SK-N-SH (cell line): ENCODE measurements around the gene HYAL1. TPM values are rescaled to one million over a fixed set of nuclear protein-coding genes. Genes with fewer than 3 reads are reported as not detected.

Source experiments
- CTCF ChIA-PET: fragments of 300-600, 350-600 bp; formaldehyde crosslinking; extraction: SDS; loops from one replicate; lab custom pipeline; 2021; lab: Yijun Ruan, JAX
- POLR2A ChIA-PET: fragments of 350-600 bp; sonication (Branson Sonifier 250); formaldehyde crosslinking; extraction: SDS; loops from one replicate; lab custom pipeline; 2020; ENCODE audit warnings: antibody characterized with exemption, inconsistent platforms; lab: Yijun Ruan, JAX
- DNase-seq: peaks from one replicate; pipeline ENCODE4 v3.0.0; 2012
- H2AFZ ChIP-seq: fragments of 200-600 bp; sonication (generic); 2 replicates; pipeline ENCODE4 v1.8.1; 2016; ENCODE audit warnings: antibody characterized with exemption, mild to moderate bottlenecking, low read depth
- H3F3A ChIP-seq: fragments of 200-600 bp; sonication (generic); replicated peaks from 2 replicates; pipeline ENCODE3; 2016; ENCODE audit warnings: antibody characterized with exemption, mild to moderate bottlenecking; ENCODE audit not compliant: insufficient read depth
- H3K27ac ChIP-seq, 2 experiments: fragments of 200-500 bp in 1 of 2; fragments of 200-600 bp in 1 of 2; sonication (Bioruptor generic) in 1 of 2; sonication (generic), shearing (Covaris generic) in 1 of 2; 2 replicates each; pipeline versions ENCODE4 v1.5.1 to v1.6.1; 2014 to 2016; ENCODE audit warnings: low read depth in 2 of 2, inconsistent platforms in 1 of 2, low read length in 1 of 2, mild to moderate bottlenecking in 1 of 2, mixed read lengths in 1 of 2
- H3K27me3 ChIP-seq: fragments of 200-600 bp; sonication (generic), shearing (Covaris generic); 2 replicates; pipeline ENCODE4 v1.6.1; 2016; ENCODE audit warnings: mixed run types; ENCODE audit not compliant: insufficient read depth
- H3K36me3 ChIP-seq, 2 experiments: fragments of 200-500 bp in 1 of 2; fragments of 200-600 bp in 1 of 2; sonication (Bioruptor generic) in 1 of 2; sonication (generic) in 1 of 2; replicated peaks in 1 of 2; 2 replicates each; pipeline versions ENCODE3 to v1.5.1; 2014 to 2016; ENCODE audit warnings: low read length in 1 of 2, mild to moderate bottlenecking in 1 of 2; ENCODE audit not compliant: insufficient read depth in 2 of 2, control insufficient read depth in 1 of 2
- H3K4me1 ChIP-seq, 2 experiments: fragments of 200-500 bp in 1 of 2; fragments of 200-600 bp in 1 of 2; sonication (Bioruptor generic) in 1 of 2; sonication (generic), shearing (Covaris generic) in 1 of 2; 2 replicates each; pipeline versions ENCODE4 v1.5.1 to v1.6.1; 2014 to 2016; ENCODE audit warnings: low read depth in 1 of 2, low read length in 1 of 2, mixed run types in 1 of 2; ENCODE audit not compliant: insufficient read depth in 2 of 2, control insufficient read depth in 1 of 2
- H3K4me2 ChIP-seq: fragments of 200-600 bp; sonication (generic), shearing (Covaris generic); 2 replicates; pipeline ENCODE4 v1.6.1; 2017; ENCODE audit warnings: mixed run types
- H3K4me3 ChIP-seq, 2 experiments: fragments of 200-500 bp in 1 of 2; fragments of 200-600 bp in 1 of 2; sonication (Bioruptor generic) in 1 of 2; sonication (generic), shearing (Covaris generic) in 1 of 2; 2 replicates each; pipeline versions ENCODE4 v1.5.1 to v1.8.1; 2014 to 2016; ENCODE audit warnings: low read depth in 2 of 2, inconsistent platforms in 1 of 2, low read length in 1 of 2, mild to moderate bottlenecking in 1 of 2, mixed read lengths in 1 of 2, moderate library complexity in 1 of 2
- H3K79me2 ChIP-seq: fragments of 200-600 bp; sonication (generic); 2 replicates; pipeline ENCODE4 v1.8.1; 2017; ENCODE audit warnings: mild to moderate bottlenecking; ENCODE audit not compliant: insufficient read depth
- H3K9ac ChIP-seq: fragments of 200-600 bp; sonication (generic); 2 replicates; pipeline ENCODE4 v1.6.1; 2017; ENCODE audit warnings: mixed run types
- H3K9me2 ChIP-seq: fragments of 200-600 bp; sonication (generic); 2 replicates; pipeline ENCODE4 v1.6.1; 2017; ENCODE audit warnings: mixed run types
- H3K9me3 ChIP-seq: fragments of 200-600 bp; sonication (generic); 2 replicates; pipeline ENCODE4 v1.6.1; 2017; ENCODE audit warnings: mixed run types, mild to moderate bottlenecking, moderate library complexity
- H4K20me1 ChIP-seq: fragments of 200-600 bp; sonication (generic); 2 replicates; pipeline ENCODE4 v1.6.1; 2017; ENCODE audit warnings: mild to moderate bottlenecking, mixed run types; ENCODE audit not compliant: insufficient read depth
- ELF1 ChIP-seq: IDR thresholded peaks from 2 replicates; pipeline ENCODE4 v1.4.0; 2012
- EZH2phosphoT487 ChIP-seq: fragments of 200-600 bp; sonication (generic); IDR thresholded peaks from 2 replicates; pipeline ENCODE4 v1.6.1; 2017; ENCODE audit warnings: low read depth, mixed run types, mild to moderate bottlenecking, antibody characterized with exemption, moderate library complexity, borderline replicate concordance
- FOSL2 ChIP-seq: IDR thresholded peaks from 2 replicates; pipeline ENCODE4 v1.4.0; 2012; ENCODE audit warnings: low read depth, mild to moderate bottlenecking, moderate library complexity, borderline replicate concordance
- FOXM1 ChIP-seq: IDR thresholded peaks from 2 replicates; pipeline ENCODE4 v1.4.0; 2012; ENCODE audit warnings: low read depth, mild to moderate bottlenecking
- GABPA ChIP-seq: IDR thresholded peaks from 2 replicates; pipeline ENCODE4 v1.4.0; 2012; ENCODE audit warnings: low read depth, mild to moderate bottlenecking
- MXI1 ChIP-seq: IDR thresholded peaks from 2 replicates; pipeline ENCODE4 v1.6.1; 2012; ENCODE audit warnings: mild to moderate bottlenecking, low read depth, low read length, improper control_type of control experiment
- NRF1 ChIP-seq: IDR thresholded peaks from 2 replicates; pipeline ENCODE4 v1.6.1; 2012; ENCODE audit warnings: low read depth, mild to moderate bottlenecking, low read length
- RAD21 ChIP-seq: IDR thresholded peaks from 2 replicates; pipeline ENCODE4 v1.6.1; 2012; ENCODE audit warnings: mild to moderate bottlenecking, low read length
- RCOR1 ChIP-seq: fragments of 150-350 bp; IDR thresholded peaks from 2 replicates; pipeline ENCODE4 v1.6.1; 2017; ENCODE audit warnings: antibody characterized with exemption, low read length
- RXRA ChIP-seq: IDR thresholded peaks from 2 replicates; pipeline ENCODE4 v1.4.0; 2012; ENCODE audit warnings: low read depth, mild to moderate bottlenecking, borderline replicate concordance
- SIN3A ChIP-seq: IDR thresholded peaks from 2 replicates; pipeline ENCODE4 v1.6.1; 2012; ENCODE audit warnings: low read depth, mild to moderate bottlenecking, low read length, moderate library complexity, borderline replicate concordance
- SMC3 ChIP-seq: IDR thresholded peaks from 2 replicates; pipeline ENCODE4 v1.6.1; 2012; ENCODE audit warnings: low read depth, low read length, improper control_type of control experiment
- TCF12 ChIP-seq: IDR thresholded peaks from 2 replicates; pipeline ENCODE4 v1.4.0; 2012
- TEAD4 ChIP-seq: IDR thresholded peaks from 2 replicates; pipeline ENCODE4 v1.4.0; 2012; ENCODE audit warnings: mild to moderate bottlenecking, borderline replicate concordance; ENCODE audit not compliant: insufficient read depth
- whole genome bisulfite sequencing: methylation state at CpG from one replicate; pipeline ENCODE4 v1.1.6; 2017; ENCODE audit warnings: low lambda C conversion rate; 5-methylcytosine and 5-hydroxymethylcytosine counted together
- polyA plus RNA-seq, 3 experiments: library from polyadenylated mRNA; depleted of rRNA; stranded (reverse); fragments of >200 nt; gene quantifications; 2 replicates each; pipeline ENCODE4 v1.2.3, GENCODE V29; 2012
- TF ChIP-seq, protein P1 (sequence below): fragments of 200-600 bp; sonication (generic); IDR thresholded peaks from 2 replicates; pipeline ENCODE4 v1.6.1; 2017; ENCODE audit warnings: antibody characterized with exemption, mild to moderate bottlenecking, moderate library complexity
- TF ChIP-seq, protein P2 (sequence below): IDR thresholded peaks from 2 replicates; pipeline ENCODE4 v1.4.0; 2012; ENCODE audit warnings: low read depth, borderline replicate concordance
- TF ChIP-seq, protein P3 (sequence below): fragments of 150-350 bp; IDR thresholded peaks from 2 replicates; pipeline ENCODE4 v1.6.1; 2016; ENCODE audit warnings: mild to moderate bottlenecking, low read depth, low read length

Gene HYAL1
- polyA plus RNA-seq, 1 of the 3 experiments (the other 2 are of a cell fraction), result 0.30 TPM

DNA sequence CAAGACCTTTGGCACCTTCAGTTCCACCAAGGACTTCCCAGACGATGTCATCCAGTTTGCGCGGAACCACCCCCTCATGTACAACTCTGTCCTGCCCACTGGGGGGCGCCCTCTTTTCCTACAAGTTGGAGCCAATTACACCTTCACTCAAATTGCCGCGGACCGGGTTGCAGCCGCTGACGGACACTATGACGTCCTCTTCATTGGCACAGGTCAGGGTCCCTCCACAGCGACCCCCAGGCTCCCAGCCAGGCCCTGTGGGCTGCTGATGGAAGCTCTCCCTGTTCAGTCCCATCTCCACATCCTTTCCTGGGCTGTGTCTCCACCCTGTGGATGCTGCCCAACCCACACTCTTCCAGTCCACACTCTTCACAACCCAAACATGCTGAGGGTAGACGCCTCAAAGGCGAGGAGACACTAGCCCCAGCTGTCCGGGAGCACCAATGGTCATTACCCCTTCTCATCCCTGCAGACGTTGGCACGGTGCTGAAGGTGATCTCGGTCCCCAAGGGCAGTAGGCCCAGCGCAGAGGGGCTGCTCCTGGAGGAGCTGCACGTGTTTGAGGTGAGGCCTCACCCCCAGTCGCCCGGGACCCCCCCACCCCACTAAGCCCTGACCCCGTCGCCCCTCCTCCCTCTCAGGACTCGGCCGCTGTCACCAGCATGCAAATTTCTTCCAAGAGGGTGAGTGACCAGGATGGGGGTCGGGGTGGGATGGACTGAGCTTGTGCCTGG is 28.8 kb downstream of the HYAL1 start:
- TF ChIP-seq MXI1, result no peak
- TF ChIP-seq EZH2phosphoT487, result no peak
- peak; percentile 32 for TF ChIP-seq RAD21
- peak; percentile 27 for TF ChIP-seq SMC3
- no peak for TF ChIP-seq TCF12
- TF ChIP-seq, protein P1, sequence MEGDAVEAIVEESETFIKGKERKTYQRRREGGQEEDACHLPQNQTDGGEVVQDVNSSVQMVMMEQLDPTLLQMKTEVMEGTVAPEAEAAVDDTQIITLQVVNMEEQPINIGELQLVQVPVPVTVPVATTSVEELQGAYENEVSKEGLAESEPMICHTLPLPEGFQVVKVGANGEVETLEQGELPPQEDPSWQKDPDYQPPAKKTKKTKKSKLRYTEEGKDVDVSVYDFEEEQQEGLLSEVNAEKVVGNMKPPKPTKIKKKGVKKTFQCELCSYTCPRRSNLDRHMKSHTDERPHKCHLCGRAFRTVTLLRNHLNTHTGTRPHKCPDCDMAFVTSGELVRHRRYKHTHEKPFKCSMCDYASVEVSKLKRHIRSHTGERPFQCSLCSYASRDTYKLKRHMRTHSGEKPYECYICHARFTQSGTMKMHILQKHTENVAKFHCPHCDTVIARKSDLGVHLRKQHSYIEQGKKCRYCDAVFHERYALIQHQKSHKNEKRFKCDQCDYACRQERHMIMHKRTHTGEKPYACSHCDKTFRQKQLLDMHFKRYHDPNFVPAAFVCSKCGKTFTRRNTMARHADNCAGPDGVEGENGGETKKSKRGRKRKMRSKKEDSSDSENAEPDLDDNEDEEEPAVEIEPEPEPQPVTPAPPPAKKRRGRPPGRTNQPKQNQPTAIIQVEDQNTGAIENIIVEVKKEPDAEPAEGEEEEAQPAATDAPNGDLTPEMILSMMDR, result peak; percentile 94
- Histone ChIP-seq H3K27me3 (0 out of 2 replicates have a peak, but pooled peaks cover 16% of the 10 kb centered on the region), H3K4me2 (no peak overlapping the region), H3K9me3 (no peaks in the 10 kb centered on the region), H2AFZ (no peak overlapping the region), H3K36me3 (no peaks in the 10 kb centered on the region), H3K27ac (no peak overlapping the region), H3F3A (peaks cover 14% of the 10 kb centered on the region), H3K4me1 (peaks cover 8 to 19% of the 10 kb centered on the region in 2 experiments; a peak in 2 of 4 replicates), H3K9me2 (no peaks in the 10 kb centered on the region), H4K20me1 (no peaks in the 10 kb centered on the region), H3K9ac (no peak overlapping the region), H3K4me3 (no peak overlapping the region; a peak in 1 of 4 replicates), H3K79me2 (no peaks in the 10 kb centered on the region)
- CTCF ChIA-PET, result interaction anchor here (0.6 to 12.2 kb wide), 36 partner anchors 10 to 276 kb away, joined by 3 to 206 read pairs (median 5); partner anchors contain the start of gene GNAT1
- POLR2A ChIA-PET, result no interaction called here
- 4% methylated on average over 16 of the region's 26 CpGs for WGBS
- DNase-seq, result peak; percentile 83

DNA sequence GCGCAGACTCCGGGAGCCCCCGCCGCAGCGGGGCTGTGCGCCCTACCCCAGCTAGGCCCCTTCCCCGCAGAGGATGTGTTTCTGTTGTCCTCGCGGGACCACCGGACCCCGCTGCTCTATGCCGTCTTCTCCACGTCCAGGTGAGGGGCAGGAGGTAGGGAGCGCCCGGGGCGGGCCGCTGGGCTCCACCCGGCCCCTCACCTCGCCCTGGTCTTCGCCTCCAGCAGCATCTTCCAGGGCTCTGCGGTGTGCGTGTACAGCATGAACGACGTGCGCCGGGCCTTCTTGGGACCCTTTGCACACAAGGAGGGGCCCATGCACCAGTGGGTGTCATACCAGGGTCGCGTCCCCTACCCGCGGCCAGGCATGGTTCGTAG is 29.7 kb downstream of the HYAL1 start:
- peaks cover 14% of the 10 kb centered on the region for H3F3A ChIP-seq
- TF ChIP-seq, protein P1, result no peak
- TF ChIP-seq TEAD4, result no peak
- no peak for TF ChIP-seq GABPA
- no peak for TF ChIP-seq SIN3A
- TF ChIP-seq, protein P2, sequence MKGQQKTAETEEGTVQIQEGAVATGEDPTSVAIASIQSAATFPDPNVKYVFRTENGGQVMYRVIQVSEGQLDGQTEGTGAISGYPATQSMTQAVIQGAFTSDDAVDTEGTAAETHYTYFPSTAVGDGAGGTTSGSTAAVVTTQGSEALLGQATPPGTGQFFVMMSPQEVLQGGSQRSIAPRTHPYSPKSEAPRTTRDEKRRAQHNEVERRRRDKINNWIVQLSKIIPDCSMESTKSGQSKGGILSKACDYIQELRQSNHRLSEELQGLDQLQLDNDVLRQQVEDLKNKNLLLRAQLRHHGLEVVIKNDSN, result no peak
- TF ChIP-seq NRF1, result no peak
- TF ChIP-seq FOXM1, result no peak
- TF ChIP-seq FOSL2, result no peak
- TF ChIP-seq RAD21, result no peak
- TF ChIP-seq EZH2phosphoT487, result no peak
- no peak for TF ChIP-seq RCOR1
- TF ChIP-seq, protein P3, sequence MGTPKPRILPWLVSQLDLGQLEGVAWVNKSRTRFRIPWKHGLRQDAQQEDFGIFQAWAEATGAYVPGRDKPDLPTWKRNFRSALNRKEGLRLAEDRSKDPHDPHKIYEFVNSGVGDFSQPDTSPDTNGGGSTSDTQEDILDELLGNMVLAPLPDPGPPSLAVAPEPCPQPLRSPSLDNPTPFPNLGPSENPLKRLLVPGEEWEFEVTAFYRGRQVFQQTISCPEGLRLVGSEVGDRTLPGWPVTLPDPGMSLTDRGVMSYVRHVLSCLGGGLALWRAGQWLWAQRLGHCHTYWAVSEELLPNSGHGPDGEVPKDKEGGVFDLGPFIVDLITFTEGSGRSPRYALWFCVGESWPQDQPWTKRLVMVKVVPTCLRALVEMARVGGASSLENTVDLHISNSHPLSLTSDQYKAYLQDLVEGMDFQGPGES, result no peak
- TF ChIP-seq TCF12, result no peak
- TF ChIP-seq ELF1, result no peak
- TF ChIP-seq SMC3, result no peak
- no peak for TF ChIP-seq RXRA
- TF ChIP-seq, all 33 proteins: peak for 0
- WGBS, result 50% methylated on average over 23 of the region's 31 CpGs
- Histone ChIP-seq H4K20me1 (no peaks in the 10 kb centered on the region), H2AFZ (no peak overlapping the region), H3K4me2 (no peak overlapping the region), H3K9ac (no peak overlapping the region), H3K9me3 (no peaks in the 10 kb centered on the region), H3K36me3 (no peaks in the 10 kb centered on the region), H3K9me2 (no peaks in the 10 kb centered on the region), H3K4me1 (peaks cover 11 to 19% of the 10 kb centered on the region in 2 experiments; a peak in 2 of 4 replicates), H3K27ac (no peak overlapping the region), H3K27me3 (0 out of 2 replicates have a peak, but pooled peaks cover 16% of the 10 kb centered on the region), H3K79me2 (no peaks in the 10 kb centered on the region), H3K4me3 (no peak overlapping the region)
- ChIA-PET CTCF (interaction anchor here (0.6 to 12.2 kb wide), 22 partner anchors 9 to 337 kb away, joined by 3 to 206 read pairs (median 4); partner anchors contain the start of genes GNAI2 and GNAT1), POLR2A (no interaction called here)
- no peak for DNase-seq
